Panc1 (cell line): ENCODE results near the gene ADSS1. TPM values are rescaled to one million over a fixed set of nuclear protein-coding genes. Genes with fewer than 3 reads are reported as not detected.

ENCODE experiments used
- ATAC-seq: fragments of 200-7000 bp; cut with Tn5 transposase; 2 replicates; pipeline ENCODE4 v1.9.1; 2020; ENCODE audit warnings: mild to moderate bottlenecking, moderate library complexity
- BruUV-seq: library from RNA; stranded (reverse); fragments of 400-500 nt; replicated peaks from 2 replicates; lab custom pipeline; 2021; lab: Mats Ljungman, UMichigan
- CTCF ChIA-PET: fragments of 300-600 bp; sonication (Branson Sonifier 250); formaldehyde crosslinking; loops from one replicate; lab custom pipeline; 2022; ENCODE audit warnings: antibody characterized with exemption; lab: Charles Lee
- POLR2A ChIA-PET: fragments of 300-600 bp; sonication (Branson Sonifier 250); formaldehyde crosslinking; loops from one replicate; lab custom pipeline; 2022; ENCODE audit warnings: antibody characterized with exemption; lab: Charles Lee
- DNase-seq: peaks from one replicate; pipeline ENCODE4 v3.0.0-alpha.2; 2010; ENCODE audit warnings: low read depth, low spot score
- H3K27ac ChIP-seq: 2 replicates; pipeline ENCODE4 v1.5.1; 2011; ENCODE audit warnings: mild to moderate bottlenecking, low read length, inconsistent platforms
- H3K27me3 ChIP-seq: fragments of 200-500 bp; sonication (Bioruptor generic); 2 replicates; pipeline ENCODE4 v1.6.0; 2014; ENCODE audit warnings: low read length, inconsistent platforms; ENCODE audit not compliant: control insufficient read depth, insufficient read depth
- H3K36me3 ChIP-seq: fragments of 200-500 bp; sonication (Bioruptor generic); 2 replicates; pipeline ENCODE4 v1.5.1; 2014; ENCODE audit warnings: inconsistent platforms, mild to moderate bottlenecking, low read length, moderate library complexity; ENCODE audit not compliant: control insufficient read depth, insufficient read depth
- H3K4me1 ChIP-seq: 2 replicates; pipeline ENCODE4 v1.5.1; 2011; ENCODE audit warnings: inconsistent platforms, mild to moderate bottlenecking, low read length, moderate library complexity; ENCODE audit not compliant: control insufficient read depth, insufficient read depth
- H3K4me3 ChIP-seq, 2 experiments: 2 replicates each; pipeline ENCODE4 v1.5.1; 2011 to 2012; ENCODE audit warnings: low read depth in 2 of 2, low read length in 2 of 2, mild to moderate bottlenecking in 2 of 2, inconsistent platforms in 1 of 2, moderate library complexity in 1 of 2
- H3K9me3 ChIP-seq: fragments of 200-500 bp; sonication (Bioruptor generic); 2 replicates; pipeline ENCODE4 v1.5.1; 2014; ENCODE audit warnings: low read depth, mild to moderate bottlenecking, inconsistent platforms, low read length, moderate library complexity; ENCODE audit not compliant: control insufficient read depth, insufficient read depth
- CTCF ChIP-seq: fragments of 450-650 bp; IDR thresholded peaks from 2 replicates; pipeline ENCODE4 v1.5.1; 2017; ENCODE audit warnings: mild to moderate bottlenecking
- POLR2AphosphoS5 ChIP-seq: IDR thresholded peaks from 2 replicates; pipeline ENCODE4 v1.6.1; 2012; ENCODE audit warnings: mild to moderate bottlenecking, low read depth, low read length, moderate library complexity
- SIN3A ChIP-seq: IDR thresholded peaks from 2 replicates; pipeline ENCODE4 v1.6.1; 2012; ENCODE audit warnings: low read depth, mild to moderate bottlenecking, low read length, moderate library complexity, borderline replicate concordance; ENCODE audit not compliant: insufficient read depth
- TCF7L2 ChIP-seq: IDR thresholded peaks from 2 replicates; pipeline ENCODE4 v1.6.1; 2011; ENCODE audit warnings: mild to moderate bottlenecking, low read depth, low read length, inconsistent platforms
- in situ Hi-C: cut with HindIII; loops from 2 replicates; pipeline ENCODE4 v1.10.0; 2016; ENCODE audit warnings: low sequenced_read_pairs, low pct_unique_long_range_greater_than_20kb
- intact Hi-C: fragments of 100-400 bp; cut with micrococcal nuclease; formaldehyde crosslinking; loops from one replicate; pipeline ENCODE4 v1.10.0; 2022; ENCODE audit not compliant: unreplicated experiment
- total RNA-seq: library from RNA; stranded (reverse); gene quantifications from one replicate; pipeline ENCODE4 v1.2.1, GENCODE V29; 2021; ENCODE audit not compliant: unreplicated experiment
- TF ChIP-seq, protein P1 (sequence below), 2 experiments: IDR thresholded peaks; 2 replicates each; pipeline ENCODE4 v1.6.1; 2011 to 2012; ENCODE audit warnings: low read depth in 2 of 2, control low read depth in 1 of 2, low read length in 1 of 2, mild to moderate bottlenecking in 1 of 2, moderate library complexity in 1 of 2; ENCODE audit not compliant: insufficient read depth in 1 of 2

ADSS1 gene
- total RNA-seq, 1 experiment from 2014 or later, result 9.4 TPM

- no peaks in the 10 kb centered on the region for H3K36me3 ChIP-seq
- in situ Hi-C loops, result no loop called here
- H3K27me3 ChIP-seq, result no peaks in the 10 kb centered on the region
- intact Hi-C loops, result no loop called here
- no peaks in the 10 kb centered on the region for H3K9me3 ChIP-seq
- ChIA-PET CTCF (no interaction called here), POLR2A (no interaction called here)
- no peak overlapping the region for H3K27ac ChIP-seq
- TF ChIP-seq SIN3A (no peak), TCF7L2 (no peak), POLR2AphosphoS5 (no peak), CTCF (no peak)
- TF ChIP-seq, protein P1, sequence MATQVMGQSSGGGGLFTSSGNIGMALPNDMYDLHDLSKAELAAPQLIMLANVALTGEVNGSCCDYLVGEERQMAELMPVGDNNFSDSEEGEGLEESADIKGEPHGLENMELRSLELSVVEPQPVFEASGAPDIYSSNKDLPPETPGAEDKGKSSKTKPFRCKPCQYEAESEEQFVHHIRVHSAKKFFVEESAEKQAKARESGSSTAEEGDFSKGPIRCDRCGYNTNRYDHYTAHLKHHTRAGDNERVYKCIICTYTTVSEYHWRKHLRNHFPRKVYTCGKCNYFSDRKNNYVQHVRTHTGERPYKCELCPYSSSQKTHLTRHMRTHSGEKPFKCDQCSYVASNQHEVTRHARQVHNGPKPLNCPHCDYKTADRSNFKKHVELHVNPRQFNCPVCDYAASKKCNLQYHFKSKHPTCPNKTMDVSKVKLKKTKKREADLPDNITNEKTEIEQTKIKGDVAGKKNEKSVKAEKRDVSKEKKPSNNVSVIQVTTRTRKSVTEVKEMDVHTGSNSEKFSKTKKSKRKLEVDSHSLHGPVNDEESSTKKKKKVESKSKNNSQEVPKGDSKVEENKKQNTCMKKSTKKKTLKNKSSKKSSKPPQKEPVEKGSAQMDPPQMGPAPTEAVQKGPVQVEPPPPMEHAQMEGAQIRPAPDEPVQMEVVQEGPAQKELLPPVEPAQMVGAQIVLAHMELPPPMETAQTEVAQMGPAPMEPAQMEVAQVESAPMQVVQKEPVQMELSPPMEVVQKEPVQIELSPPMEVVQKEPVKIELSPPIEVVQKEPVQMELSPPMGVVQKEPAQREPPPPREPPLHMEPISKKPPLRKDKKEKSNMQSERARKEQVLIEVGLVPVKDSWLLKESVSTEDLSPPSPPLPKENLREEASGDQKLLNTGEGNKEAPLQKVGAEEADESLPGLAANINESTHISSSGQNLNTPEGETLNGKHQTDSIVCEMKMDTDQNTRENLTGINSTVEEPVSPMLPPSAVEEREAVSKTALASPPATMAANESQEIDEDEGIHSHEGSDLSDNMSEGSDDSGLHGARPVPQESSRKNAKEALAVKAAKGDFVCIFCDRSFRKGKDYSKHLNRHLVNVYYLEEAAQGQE (IDR thresholded peaks at IDR 0.05; ENCODE audit: insufficient read depth in 1 of 2, low read depth in 2 of 2, low read length in 1 of 2), result no peak
- no TSS peak for BruUV-seq
- no peak overlapping the region for H3K4me3 ChIP-seq
- DNase-seq, result no peak
- H3K4me1 ChIP-seq, result 0 out of 2 replicates have a peak, but pooled peaks cover 6% of the 10 kb centered on the region
- ATAC-seq, result no peak
Observed at GRCh38 chr14:104784218-104784568, 60.2 kb downstream of the ADSS1 start.

GRCh38 chr14:104784846-104785707 is 61.0 kb downstream of the ADSS1 start:
- no peaks in the 10 kb centered on the region for H3K27me3 ChIP-seq
- H3K27ac ChIP-seq, result no peak overlapping the region
- TF ChIP-seq CTCF, result no peak
- TF ChIP-seq TCF7L2, result no peak
- no peak for TF ChIP-seq POLR2AphosphoS5
- no peak for TF ChIP-seq SIN3A
- TF ChIP-seq, protein P1 (IDR thresholded peaks at IDR 0.05; ENCODE audit: insufficient read depth in 1 of 2, low read depth in 2 of 2, low read length in 1 of 2), result no peak
- in situ Hi-C loops, result no loop called here
- intact Hi-C loops, result no loop called here
- ATAC-seq, result no peak
- BruUV-seq, result no TSS peak
- no peaks in the 10 kb centered on the region for H3K9me3 ChIP-seq
- POLR2A ChIA-PET, result no interaction called here
- no peak for DNase-seq
- CTCF ChIA-PET, result no interaction called here
- no peak overlapping the region for H3K4me3 ChIP-seq
- 0 out of 2 replicates have a peak, but pooled peaks cover 6% of the 10 kb centered on the region for H3K4me1 ChIP-seq
- H3K36me3 ChIP-seq, result no peaks in the 10 kb centered on the region
